ENCODE data around the gene G2E3. TPM values are rescaled to one million over a fixed set of nuclear protein-coding genes. Genes with fewer than 3 reads are reported as not detected.

The G2E3 gene
- total RNA-seq, 2 donors from 2014 or later, result 6.6 to 8.8 TPM

DNA sequence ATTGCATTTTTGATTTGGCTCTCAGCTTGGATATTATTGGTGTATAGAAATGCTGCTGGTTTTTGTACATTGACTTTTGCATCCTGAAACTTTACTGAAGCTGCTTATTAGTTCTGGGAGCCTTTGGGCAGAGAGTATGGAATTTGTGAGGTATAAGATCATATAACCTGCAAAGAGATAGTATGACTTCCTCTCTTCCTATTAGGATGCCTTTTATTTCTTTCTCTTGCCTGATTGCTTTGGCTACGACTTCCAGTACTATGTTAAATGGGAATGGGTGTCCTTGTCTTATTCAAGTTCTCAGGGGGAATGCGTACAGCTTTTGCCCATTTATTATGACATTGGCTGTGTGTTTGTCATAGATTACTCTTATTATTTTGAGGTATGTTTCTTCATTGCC lies 86.6 kb downstream of the G2E3 start:
- Histone ChIP-seq H3K4me3 (no peak overlapping the region), H3K36me3 (replicated peaks in 1 of 2; ENCODE audit: insufficient read depth in 1 of 2, low read depth in 2 of 2) (peaks cover 5 to 9% of the 10 kb centered on the region in 2 donors), H3K4me1 (no peaks in the 10 kb centered on the region), H3K27ac (no peak overlapping the region), H3K27me3 (no peaks in the 10 kb centered on the region), H3K9me3 (no peaks in the 10 kb centered on the region)
- no peak for DNase-seq
- WGBS, 2 donors, result 96 to 98% methylated on average over 2 of the region's 2 CpGs
- TF ChIP-seq CTCF (IDR thresholded peaks at IDR 0.05) (no peak), POLR2A (IDR thresholded peaks at IDR 0.05) (no peak)
- intact Hi-C loops (cut with DNase I), result no loop called here
- no peak for ATAC-seq

DNA sequence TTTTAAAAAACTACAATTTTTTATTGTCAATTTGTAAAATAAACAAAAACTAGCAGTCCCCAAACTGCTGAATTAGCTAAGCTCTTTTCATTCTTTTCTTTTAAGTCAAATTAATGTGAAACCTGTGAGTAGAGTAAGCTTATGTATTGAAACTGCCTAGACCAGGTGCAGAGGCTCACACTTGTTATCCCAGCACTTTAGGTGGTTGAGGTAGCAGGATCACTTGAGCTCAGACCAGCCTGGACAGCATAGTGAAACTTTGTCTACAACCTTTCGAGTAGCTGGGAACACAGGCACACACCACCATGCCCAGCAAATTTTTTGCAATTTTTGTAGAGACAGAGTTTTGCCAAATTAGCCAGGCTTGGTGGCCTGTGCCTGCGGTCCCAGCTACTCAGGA lies 89.5 kb downstream of the G2E3 start:
- Histone ChIP-seq H3K27ac (no peak overlapping the region), H3K4me1 (no peaks in the 10 kb centered on the region), H3K9me3 (no peaks in the 10 kb centered on the region), H3K36me3 (replicated peaks in 1 of 2; ENCODE audit: insufficient read depth in 1 of 2, low read depth in 2 of 2) (peaks cover 5 to 12% of the 10 kb centered on the region in 2 donors), H3K4me3 (no peak overlapping the region), H3K27me3 (no peaks in the 10 kb centered on the region)
- ATAC-seq, result no peak
- TF ChIP-seq POLR2A (IDR thresholded peaks at IDR 0.05) (no peak), CTCF (IDR thresholded peaks at IDR 0.05) (no peak)
- 94 to 100% methylated on average over 2 of the region's 2 CpGs for WGBS, 2 donors
- no peak for DNase-seq
- intact Hi-C loops (cut with DNase I), result no loop called here

GRCh38 chr14:30651937-30652336 lies 93.0 kb downstream of the G2E3 start:
- TF ChIP-seq CTCF (IDR thresholded peaks at IDR 0.05), result no peak
- no peak for TF ChIP-seq POLR2A (IDR thresholded peaks at IDR 0.05)
- Histone ChIP-seq H3K27me3 (no peaks in the 10 kb centered on the region), H3K4me3 (no peak overlapping the region), H3K4me1 (no peaks in the 10 kb centered on the region), H3K27ac (no peak overlapping the region), H3K9me3 (no peaks in the 10 kb centered on the region), H3K36me3 (replicated peaks in 1 of 2; ENCODE audit: insufficient read depth in 1 of 2, low read depth in 2 of 2) (peaks cover 0 to 13% of the 10 kb centered on the region in 2 donors)
- DNase-seq, result no peak
- WGBS, 2 donors, result 70 to 79% methylated on average over 6 of the region's 6 CpGs
- intact Hi-C loops (cut with DNase I), result no loop called here
- no peak for ATAC-seq

DNA sequence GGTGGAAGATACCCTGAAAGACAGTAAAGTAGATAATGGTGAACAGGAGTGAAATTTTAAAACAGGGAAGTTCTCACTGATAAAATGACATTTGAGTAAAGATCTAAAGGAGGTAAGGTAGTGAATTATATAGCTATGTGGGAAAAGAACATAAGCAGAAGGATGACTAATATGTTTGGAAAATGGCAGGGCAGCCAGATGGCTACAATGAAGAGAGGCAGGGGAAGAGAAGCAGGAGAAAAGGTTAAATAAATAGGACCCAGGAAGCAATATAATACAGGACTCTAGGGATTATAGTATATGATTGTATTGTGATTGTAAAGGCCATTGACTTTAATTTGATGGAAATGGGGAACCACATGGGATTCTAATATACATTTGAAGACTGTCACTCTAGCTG lies 96.2 kb downstream of the G2E3 start:
- intact Hi-C loops (cut with DNase I), result no loop called here
- no peaks in the 10 kb centered on the region for H3K4me1 ChIP-seq
- ATAC-seq (no peak), DNase-seq (no peak)
- H3K9me3 ChIP-seq, result no peaks in the 10 kb centered on the region
- H3K27me3 ChIP-seq, result no peaks in the 10 kb centered on the region
- TF ChIP-seq POLR2A (IDR thresholded peaks at IDR 0.05), result no peak
- TF ChIP-seq CTCF (IDR thresholded peaks at IDR 0.05), result no peak
- peaks cover 0 to 11% of the 10 kb centered on the region in 2 donors for H3K36me3 ChIP-seq (replicated peaks in 1 of 2; ENCODE audit: insufficient read depth in 1 of 2, low read depth in 2 of 2)
- H3K27ac ChIP-seq, result no peak overlapping the region
- no peak overlapping the region for H3K4me3 ChIP-seq

DNA sequence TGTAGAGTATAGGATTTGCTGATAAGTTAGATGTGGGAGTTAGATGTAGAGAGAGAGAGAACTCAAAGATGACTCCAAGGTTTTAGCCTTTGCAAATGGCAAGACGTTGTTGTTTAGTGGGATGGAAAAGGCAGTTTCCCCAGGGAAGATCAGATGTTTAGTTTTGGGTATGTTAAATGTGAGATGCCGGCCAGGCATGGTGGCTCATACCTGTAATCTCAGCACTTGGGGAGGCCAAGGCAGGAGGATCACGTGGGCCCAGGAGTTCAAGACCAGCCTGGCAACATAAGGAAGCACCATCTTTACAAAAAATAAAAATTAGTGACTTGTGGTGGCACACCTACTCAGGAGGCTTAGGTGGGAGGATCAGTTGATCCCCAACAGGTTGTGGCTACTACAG lies 96.7 kb downstream of the G2E3 start:
- ATAC-seq (no peak), DNase-seq (no peak)
- intact Hi-C loops (cut with DNase I), result no loop called here
- Histone ChIP-seq H3K4me1 (no peaks in the 10 kb centered on the region), H3K36me3 (replicated peaks in 1 of 2; ENCODE audit: insufficient read depth in 1 of 2, low read depth in 2 of 2) (peaks cover 0 to 10% of the 10 kb centered on the region in 2 donors), H3K4me3 (no peak overlapping the region), H3K27ac (no peak overlapping the region), H3K27me3 (no peaks in the 10 kb centered on the region), H3K9me3 (no peaks in the 10 kb centered on the region)
- 84 to 89% methylated on average over 3 of the region's 3 CpGs for WGBS, 2 donors
- TF ChIP-seq CTCF (IDR thresholded peaks at IDR 0.05) (no peak), POLR2A (IDR thresholded peaks at IDR 0.05) (no peak)

All from body of pancreas (tissue), 4 donors.